Medulla oblongata (tissue), 1 donor: ENCODE measurements around the gene ERCC1.
A peak's percentile ranks its signal among the peaks of the same experiment; 100 is the strongest.

Experiments used
- DNase-seq: peaks from one replicate; pipeline ENCODE4 v3.0.0-alpha.2; 2015; ENCODE audit errors: extremely low spot score

ERCC1 gene

GRCh38 chr19:45423589-45424190 lies at the start of gene ERCC1:
ERCC1 (minus strand) TSS chr19:45423917; CDS start chr19:45423374, 543 bp downstream.
- peak; percentile 95 for DNase-seq

- no peak for DNase-seq
Observed at GRCh38 chr19:45473367-45473681, 49.6 kb upstream of the ERCC1 start.

- no peak for DNase-seq
Observed at GRCh38 chr19:45472563-45473366, 49.0 kb upstream of the ERCC1 start.

GRCh38 chr19:45471931-45472562 lies 48.3 kb upstream of the ERCC1 start:
- no peak for DNase-seq

GRCh38 chr19:45471111-45471930 lies 47.6 kb upstream of the ERCC1 start:
- DNase-seq = no peak

- no peak for DNase-seq
Observed at GRCh38 chr19:45470762-45471081, 47.0 kb upstream of the ERCC1 start.

- DNase-seq = no peak
Observed at GRCh38 chr19:45469945-45470761, 46.4 kb upstream of the ERCC1 start.

GRCh38 chr19:45469132-45469944 lies 45.6 kb upstream of the ERCC1 start:
- peak; percentile 90 for DNase-seq

- DNase-seq = no peak
Observed at GRCh38 chr19:45468803-45469131, 45.0 kb upstream of the ERCC1 start.

- no peak for DNase-seq
Observed at GRCh38 chr19:45468159-45468651, 44.5 kb upstream of the ERCC1 start.

GRCh38 chr19:45467456-45468158 lies 43.9 kb upstream of the ERCC1 start, which contains the start of gene FOSB:
FOSB (plus strand) TSS chr19:45467996; CDS start chr19:45468587, 591 bp downstream.
- peak; percentile 96 for DNase-seq

- no peak for DNase-seq
Observed at GRCh38 chr19:45467115-45467455, 43.4 kb upstream of the ERCC1 start.

- no peak for DNase-seq
Observed at GRCh38 chr19:45464852-45465441, 41.2 kb upstream of the ERCC1 start.

GRCh38 chr19:45464274-45464673 lies 40.6 kb upstream of the ERCC1 start:
- no peak for DNase-seq

- DNase-seq = no peak
Observed at GRCh38 chr19:45463241-45463640, 39.5 kb upstream of the ERCC1 start.

GRCh38 chr19:45462174-45462573 lies 38.5 kb upstream of the ERCC1 start:
- no peak for DNase-seq

- DNase-seq = no peak
Observed at GRCh38 chr19:45460807-45461347, 37.2 kb upstream of the ERCC1 start.

- no peak for DNase-seq
Observed at GRCh38 chr19:45457776-45458175, 34.1 kb upstream of the ERCC1 start.

- no peak for DNase-seq
Observed at GRCh38 chr19:45456500-45456815, 32.7 kb upstream of the ERCC1 start.
